Colon (tissue), 2 donors: Measurements from ENCODE around the gene TBL1XR1.

ENCODE experiments used
- FAIRE-seq: peaks from 2 replicates; lab custom pipeline; 2012; peaks lifted over from hg19 to GRCh38; lab: Jason Lieb, UNC
- donor health status: control.
- donor health status: control.

TBL1XR1 gene

DNA sequence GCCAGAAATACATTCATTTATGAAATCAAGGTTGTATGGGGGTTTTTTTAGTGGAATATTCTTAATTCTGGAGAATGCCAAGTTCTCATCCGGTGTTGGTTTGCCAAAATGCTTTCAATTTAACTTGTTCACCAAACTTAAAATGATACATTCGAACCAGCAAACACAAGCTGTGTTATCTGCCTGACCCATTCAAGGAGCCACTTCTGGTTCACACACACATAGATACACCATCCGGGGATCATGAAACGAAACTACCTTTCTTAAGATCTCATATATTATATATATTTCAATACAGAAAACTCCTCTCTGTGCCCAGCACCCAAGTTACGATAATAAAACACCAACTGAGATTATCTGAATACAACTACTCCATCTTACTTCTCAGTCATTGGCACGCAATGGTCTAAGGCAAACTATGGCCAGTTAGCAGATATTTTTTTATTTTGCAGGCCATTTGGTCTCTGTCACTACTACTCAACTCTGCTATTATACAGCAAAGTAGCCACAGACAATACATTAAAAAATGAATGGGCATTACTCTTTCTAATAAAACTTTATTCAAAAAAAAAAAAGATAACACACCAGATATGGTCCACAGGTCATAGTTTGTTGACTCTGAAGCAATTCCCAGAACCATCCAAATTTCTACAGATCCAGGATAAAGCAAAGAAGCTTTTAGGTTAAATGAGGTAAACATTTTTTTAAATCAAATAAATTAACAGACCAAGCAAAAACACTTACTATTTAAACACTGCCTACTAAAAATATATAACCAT is 89.6 kb downstream of the TBL1XR1 start:
- no peak for FAIRE-seq

DNA sequence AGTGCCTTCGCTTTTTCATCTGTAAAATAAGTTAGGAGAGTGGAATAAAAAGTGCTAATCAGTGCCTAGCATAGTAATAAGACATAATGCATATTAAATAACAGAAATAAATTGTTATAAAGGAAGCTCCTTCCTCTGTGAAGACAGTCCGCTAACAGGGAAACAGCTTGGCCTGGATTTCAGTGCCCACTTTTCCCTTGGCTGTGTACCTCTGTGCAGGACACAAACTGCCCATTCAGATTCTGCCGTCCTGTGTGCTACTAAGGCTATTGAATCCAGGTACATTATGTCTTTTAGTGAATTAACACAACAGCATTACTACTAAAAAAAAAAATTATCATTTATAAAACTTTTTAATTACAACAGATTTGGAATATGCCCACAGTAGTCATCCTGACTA is 90.7 kb downstream of the TBL1XR1 start:
- FAIRE-seq, result no peak

DNA sequence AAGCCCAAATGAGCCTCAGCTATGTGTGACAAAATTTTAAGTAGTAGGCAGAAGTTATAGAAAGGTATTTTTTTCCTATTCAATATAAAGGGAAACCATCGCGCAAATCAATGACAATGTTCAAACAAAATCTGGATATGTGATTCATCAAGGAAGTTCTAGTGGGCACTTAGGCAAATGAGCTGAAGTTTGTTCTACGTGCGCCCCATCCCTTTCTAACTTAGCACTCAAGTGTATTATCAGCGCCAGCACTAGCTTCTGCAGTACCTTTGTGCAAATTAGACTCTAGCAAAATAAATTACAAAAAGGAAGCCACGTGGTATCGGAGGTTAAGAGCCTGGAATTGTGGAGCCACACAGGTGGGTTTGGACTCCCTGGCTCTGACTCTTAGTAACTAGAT is 91.1 kb downstream of the TBL1XR1 start:
- FAIRE-seq, result no peak

- no peak for FAIRE-seq
Observed at GRCh38 chr3:177105623-177106022, 91.7 kb downstream of the TBL1XR1 start.

GRCh38 chr3:177104299-177104992 is 92.8 kb downstream of the TBL1XR1 start:
- FAIRE-seq, result no peak

DNA sequence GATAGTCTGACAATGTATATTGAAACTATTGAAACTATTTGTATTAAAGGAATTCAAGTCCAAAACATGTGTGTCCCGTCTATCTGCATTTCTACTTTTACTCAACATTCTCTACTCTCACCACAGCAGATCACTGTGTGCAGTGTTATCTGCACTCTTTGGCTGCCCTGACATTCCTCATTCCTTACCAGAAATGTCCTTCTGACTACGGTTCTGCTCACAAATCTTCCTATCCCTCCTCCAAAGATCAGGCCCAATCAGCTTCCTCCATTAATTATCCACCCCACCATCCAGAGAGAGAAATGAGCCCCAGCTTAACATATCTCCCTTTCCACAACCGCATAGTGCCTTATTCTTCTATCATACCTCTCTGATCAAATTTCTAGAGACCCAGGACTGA is 94.7 kb downstream of the TBL1XR1 start:
- FAIRE-seq, result no peak

- no peak for FAIRE-seq
Observed at GRCh38 chr3:177098551-177098950, 98.7 kb downstream of the TBL1XR1 start.

- FAIRE-seq, result no peak
Observed at GRCh38 chr3:177096615-177097014, 100.7 kb downstream of the TBL1XR1 start.

DNA sequence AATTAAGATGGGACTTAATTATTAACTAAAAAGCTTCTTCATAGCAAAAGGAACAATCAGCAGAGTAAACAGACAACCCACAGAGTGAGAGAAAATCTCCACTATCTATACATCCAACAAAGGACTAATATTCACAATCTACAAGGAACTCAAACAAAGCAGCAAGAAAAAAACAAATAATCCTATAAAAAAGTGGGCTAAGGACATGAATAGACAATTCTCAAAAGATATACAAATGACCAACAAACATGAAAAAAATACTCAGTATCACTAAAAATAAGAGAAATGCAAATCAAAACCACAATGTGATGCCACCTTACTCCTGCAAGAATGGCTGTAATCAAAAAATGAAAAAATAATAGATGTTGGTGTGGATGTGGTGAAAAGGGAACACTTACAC is 103.3 kb downstream of the TBL1XR1 start:
- no peak for FAIRE-seq

- FAIRE-seq, result no peak
Observed at GRCh38 chr3:177089901-177090300, 107.4 kb downstream of the TBL1XR1 start.

- no peak for FAIRE-seq
Observed at GRCh38 chr3:177089110-177089509, 108.2 kb downstream of the TBL1XR1 start.

GRCh38 chr3:177085794-177086193 is 111.5 kb downstream of the TBL1XR1 start:
- no peak for FAIRE-seq

DNA sequence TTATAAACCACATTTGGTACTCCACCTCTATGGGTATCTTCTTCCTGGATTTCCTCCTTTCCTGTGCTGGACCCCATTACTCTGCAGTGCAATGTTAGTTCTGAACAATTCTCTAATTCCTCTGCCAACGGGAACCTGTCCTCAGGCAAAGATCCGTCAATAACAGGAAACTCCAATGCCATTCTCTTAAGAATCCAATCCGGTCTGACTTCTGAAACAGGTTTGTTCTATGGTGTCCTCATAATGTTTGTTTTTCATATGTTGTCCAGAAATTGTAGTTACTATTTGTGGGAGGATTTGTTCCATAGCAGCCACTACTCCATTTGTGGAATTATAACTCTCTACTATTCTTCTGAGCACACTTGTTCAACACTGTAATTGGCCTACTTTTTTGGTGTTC is 112.7 kb downstream of the TBL1XR1 start:
- FAIRE-seq, result no peak

GRCh38 chr3:177080122-177080521 is 117.2 kb downstream of the TBL1XR1 start:
- FAIRE-seq, result no peak

DNA sequence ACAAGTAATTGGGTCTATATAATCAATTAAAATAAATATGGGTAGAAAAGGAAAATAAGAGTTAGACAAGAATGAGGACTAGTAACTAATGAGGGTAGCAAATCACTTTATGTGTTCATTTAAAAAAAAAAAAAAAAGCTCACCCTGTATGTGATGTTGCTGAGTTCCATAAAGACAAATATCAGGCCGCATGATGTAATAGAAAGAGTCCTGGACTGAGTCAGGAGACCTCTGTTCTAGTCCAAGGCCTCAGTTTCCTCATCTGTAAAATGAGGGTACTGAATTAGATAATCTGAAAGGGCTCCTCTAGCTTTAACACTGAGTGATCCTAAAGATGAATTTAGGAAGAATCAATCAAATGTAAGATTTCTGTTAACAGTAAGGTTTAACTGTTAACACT is 117.6 kb downstream of the TBL1XR1 start:
- no peak for FAIRE-seq

GRCh38 chr3:177071496-177072156 is 125.7 kb downstream of the TBL1XR1 start:
- FAIRE-seq, result no peak

- FAIRE-seq, result no peak
Observed at GRCh38 chr3:177069514-177070329, 127.6 kb downstream of the TBL1XR1 start.

DNA sequence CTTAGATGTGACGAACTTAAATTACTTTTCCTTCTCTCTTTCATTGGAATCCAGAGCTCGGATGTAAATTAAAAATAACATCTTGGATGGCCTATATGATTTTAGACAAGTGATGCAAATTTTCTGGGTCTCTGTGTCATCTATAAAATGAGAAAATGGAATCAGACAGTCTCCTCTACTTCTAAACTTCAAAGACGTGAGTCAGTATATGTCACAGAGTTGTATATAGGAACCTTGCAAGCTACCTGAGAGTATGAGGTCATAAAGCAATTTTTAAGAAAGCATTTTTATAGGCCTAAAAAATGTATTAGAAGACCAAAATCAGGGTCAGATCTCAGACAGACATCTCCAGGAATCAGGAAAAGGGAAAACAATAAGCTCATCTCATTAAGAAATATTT is 128.3 kb downstream of the TBL1XR1 start:
- FAIRE-seq, result no peak

- no peak for FAIRE-seq
Observed at GRCh38 chr3:177066068-177066467, 131.2 kb downstream of the TBL1XR1 start.

GRCh38 chr3:177065285-177066033 is 131.8 kb downstream of the TBL1XR1 start:
- no peak for FAIRE-seq

DNA sequence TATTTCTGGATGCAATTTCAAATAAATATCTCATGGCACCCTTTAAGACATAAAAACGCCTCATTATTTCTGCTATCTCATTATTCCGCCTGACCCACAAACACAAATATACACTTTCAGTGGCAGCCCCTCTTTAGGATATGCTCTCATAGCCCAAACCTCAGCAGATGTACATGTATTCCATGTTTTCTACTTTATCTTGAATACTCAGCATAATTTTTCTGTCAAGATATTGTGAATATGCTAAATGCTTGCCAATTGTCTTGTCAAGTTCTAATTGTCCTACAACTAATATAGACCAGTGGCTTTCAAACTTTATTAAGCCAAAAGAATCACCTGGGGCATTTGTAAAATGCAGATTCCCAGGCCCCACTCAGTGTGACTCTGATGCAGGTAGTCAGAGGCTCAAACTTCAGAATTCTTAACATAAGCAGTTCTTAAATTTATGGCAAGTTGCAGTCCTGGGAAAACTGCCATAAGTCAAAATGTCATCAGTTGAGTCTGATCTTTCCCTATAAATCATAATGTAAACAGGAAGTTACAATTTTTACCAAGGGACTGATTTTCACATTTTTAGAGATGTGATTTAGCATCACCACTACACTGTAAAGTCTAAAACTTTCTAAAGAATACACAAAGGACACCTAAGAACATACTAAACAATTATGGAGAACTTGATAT is 135.1 kb downstream of the TBL1XR1 start:
- FAIRE-seq, result no peak
